CD8-positive, alpha-beta memory T cell (primary cell): ENCODE measurements around the gene DUSP5. TPM values are rescaled to one million over a fixed set of nuclear protein-coding genes. Genes with fewer than 3 reads are reported as not detected.

Experiments
- CTCF ChIA-PET: fragments of 350-600 bp; sonication (Branson Sonifier 250); formaldehyde crosslinking; loops from one replicate; lab custom pipeline; 2021; ENCODE audit warnings: antibody characterized with exemption; lab: Charles Lee
- POLR2A ChIA-PET: fragments of 350-600 bp; sonication (Branson Sonifier 250); formaldehyde crosslinking; loops from one replicate; lab custom pipeline; 2021; ENCODE audit warnings: antibody characterized with exemption; lab: Charles Lee
- DNase-seq, 5 donors: peaks; one replicate each; pipeline versions ENCODE4 v3.0.0 to v3.0.0-alpha.2; 2020 to 2022; ENCODE audit warnings: mixed read lengths in 1 of 5
- H3K27ac ChIP-seq: one replicate; pipeline ENCODE4 v1.7.0; 2013; ENCODE audit warnings: low read depth, mild to moderate bottlenecking, low read length, moderate library complexity
- H3K27me3 ChIP-seq: 2 replicates; pipeline ENCODE4 v1.7.0; 2013; ENCODE audit warnings: low read length, mild to moderate bottlenecking; ENCODE audit not compliant: insufficient read depth, poor library complexity, severe bottlenecking
- H3K36me3 ChIP-seq: 2 replicates; pipeline ENCODE4 v1.7.0; 2013; ENCODE audit warnings: mild to moderate bottlenecking, low read length, moderate library complexity; ENCODE audit not compliant: insufficient read depth
- H3K4me1 ChIP-seq: 2 replicates; pipeline ENCODE4 v1.7.0; 2013; ENCODE audit warnings: mild to moderate bottlenecking, low read length, moderate library complexity; ENCODE audit not compliant: insufficient read depth
- H3K4me3 ChIP-seq: 2 replicates; pipeline ENCODE4 v1.7.0; 2013; ENCODE audit warnings: mild to moderate bottlenecking, low read length
- H3K9me3 ChIP-seq: 2 replicates; pipeline ENCODE4 v1.7.0; 2013; ENCODE audit warnings: mild to moderate bottlenecking, low read length
- H3K27ac Mint-ChIP-seq, 8 donors: one replicate each; pipeline ENCODE4 v1.8.0; 2020 to 2021; ENCODE audit warnings: mixed read lengths in 8 of 8, mild to moderate bottlenecking in 6 of 8, inconsistent platforms in 3 of 8, moderate library complexity in 3 of 8
- H3K27me3 Mint-ChIP-seq, 2 donors: one replicate each; pipeline ENCODE4 v1.8.0; 2020 to 2021; ENCODE audit warnings: mixed read lengths in 2 of 2, mild to moderate bottlenecking in 1 of 2, moderate library complexity in 1 of 2
- H3K36me3 Mint-ChIP-seq, 3 donors: one replicate each; pipeline ENCODE4 v1.8.0; 2020 to 2021; ENCODE audit warnings: mixed read lengths in 3 of 3, inconsistent platforms in 1 of 3, mild to moderate bottlenecking in 1 of 3
- H3K4me1 Mint-ChIP-seq, 3 donors: one replicate each; pipeline ENCODE4 v1.8.0; 2020 to 2021; ENCODE audit warnings: mixed read lengths in 3 of 3, inconsistent platforms in 1 of 3, mild to moderate bottlenecking in 1 of 3
- H3K4me3 Mint-ChIP-seq, 7 donors: one replicate each; pipeline ENCODE4 v1.8.0; 2020 to 2021; ENCODE audit warnings: mixed read lengths in 7 of 7, mild to moderate bottlenecking in 6 of 7, moderate library complexity in 4 of 7, inconsistent platforms in 2 of 7
- H3K9me3 Mint-ChIP-seq, 5 donors: one replicate each; pipeline ENCODE4 v1.8.0; 2020 to 2022; ENCODE audit warnings: mixed read lengths in 5 of 5, mild to moderate bottlenecking in 3 of 5, moderate library complexity in 2 of 5, inconsistent platforms in 1 of 5
- polyA plus RNA-seq: library from polyadenylated mRNA; unstranded; fragments of 300-500 nt; fragmentation: Illumina TruSeq; gene quantifications from one replicate; pipeline ENCODE4 v1.2.3, GENCODE V29; 2021
- total RNA-seq, 2 experiments: library from RNA; stranded (reverse); gene quantifications; one replicate each; pipeline ENCODE4 v1.2.3, GENCODE V29; 2021

DUSP5 gene
- total and polyA plus RNA-seq, 3 experiments from 2014 or later: 3.0 to 69.8 (median 68.5) TPM

- Histone ChIP-seq H3K9me3 (no peaks in the 10 kb centered on the region), H3K36me3 (no peaks in the 10 kb centered on the region), H3K27ac (no peak overlapping the region), H3K4me1 (no peaks in the 10 kb centered on the region), H3K4me3 (no peak overlapping the region), H3K27me3 (no peaks in the 10 kb centered on the region)
- H3K4me3 Mint-ChIP-seq: no peak overlapping the region
- POLR2A ChIA-PET: no interaction called here
- no peak for DNase-seq
- H3K27me3 Mint-ChIP-seq: peaks cover 3 to 36% of the 10 kb centered on the region in 2 donors
- H3K27ac Mint-ChIP-seq: no peak overlapping the region
- peaks cover 3 to 8% (median 4%) of the 10 kb centered on the region in 3 donors for H3K4me1 Mint-ChIP-seq
- H3K9me3 Mint-ChIP-seq: no peaks in the 10 kb centered on the region
- H3K36me3 Mint-ChIP-seq: no peaks in the 10 kb centered on the region
- CTCF ChIA-PET: interaction anchor here (0.5 to 3.3 kb wide), 5 partner anchors 35 to 410 kb away, joined by 3 to 21 read pairs (median 3); no protein-coding TSS in a partner anchor
These were observed 50.3 kb downstream of the DUSP5 start for GRCh38 chr10:110548002-110548401.

DNA sequence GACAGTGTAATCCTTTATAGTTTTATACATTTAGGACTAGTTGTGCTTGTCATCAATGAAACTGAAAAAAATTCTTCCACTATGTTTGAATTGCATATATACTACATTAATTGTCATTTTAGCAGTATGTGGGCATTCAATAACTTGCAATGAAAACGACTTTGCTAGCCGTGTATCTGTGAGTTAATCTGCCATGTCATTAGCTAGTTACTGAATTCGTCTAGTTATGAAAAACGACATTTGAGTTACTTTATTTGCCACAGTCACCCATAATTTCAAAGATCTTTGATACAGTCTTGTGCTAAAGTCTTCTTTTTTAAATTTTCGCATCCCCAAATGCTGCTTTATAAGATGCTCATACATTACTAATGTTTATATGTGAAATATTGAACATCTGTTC is 51.5 kb downstream of the DUSP5 start:
- Histone ChIP-seq H3K4me3 (no peak overlapping the region), H3K36me3 (no peaks in the 10 kb centered on the region), H3K4me1 (no peaks in the 10 kb centered on the region), H3K27ac (no peak overlapping the region), H3K27me3 (no peaks in the 10 kb centered on the region), H3K9me3 (no peaks in the 10 kb centered on the region)
- Mint-ChIP-seq H3K27ac (no peak overlapping the region), H3K9me3 (no peaks in the 10 kb centered on the region), H3K4me1 (peaks cover 3 to 8% (median 4%) of the 10 kb centered on the region in 3 donors), H3K27me3 (peaks cover 3 to 36% of the 10 kb centered on the region in 2 donors), H3K4me3 (no peak overlapping the region), H3K36me3 (no peaks in the 10 kb centered on the region)
- DNase-seq: no peak
- POLR2A ChIA-PET: no interaction called here
- CTCF ChIA-PET: interaction anchor here (0.8 to 4.0 kb wide), 4 partner anchors 16 to 243 kb away, joined by 3 to 28 read pairs (median 12); partner anchors contain the start of gene SMNDC1

DNA sequence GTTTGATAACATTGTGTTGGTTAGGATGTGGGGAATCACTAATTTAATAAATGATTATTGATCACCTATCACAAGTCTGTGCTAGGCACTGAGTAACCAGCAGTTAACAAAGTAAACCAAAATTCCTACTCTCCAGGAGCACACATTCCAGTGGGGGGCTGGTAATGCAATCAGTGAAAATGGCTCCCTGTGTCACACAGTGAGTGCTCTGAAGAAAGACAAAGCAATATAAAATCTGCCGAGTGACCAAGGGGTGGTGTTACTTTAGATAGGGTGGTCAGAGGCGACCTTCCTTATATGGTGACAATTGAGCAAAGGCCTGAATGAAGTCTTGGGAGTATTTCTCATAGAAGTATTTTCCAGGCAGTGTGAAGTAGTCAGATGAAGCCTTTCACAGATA is 56.2 kb downstream of the DUSP5 start:
- Mint-ChIP-seq H3K9me3 (no peaks in the 10 kb centered on the region), H3K27me3 (peaks cover 7 to 27% of the 10 kb centered on the region in 2 donors), H3K27ac (no peak overlapping the region), H3K4me3 (no peak overlapping the region), H3K36me3 (no peaks in the 10 kb centered on the region), H3K4me1 (peaks cover 3 to 9% (median 4%) of the 10 kb centered on the region in 3 donors)
- ChIA-PET CTCF (interaction anchor here (1.3 kb wide), 1 partner anchor 8 kb away, joined by 4 read pairs; no protein-coding TSS in a partner anchor), POLR2A (no interaction called here)
- no peak overlapping the region for H3K4me3 ChIP-seq
- no peaks in the 10 kb centered on the region for H3K27me3 ChIP-seq
- no peak for DNase-seq
- H3K27ac ChIP-seq: no peak overlapping the region
- H3K36me3 ChIP-seq: no peaks in the 10 kb centered on the region
- no peaks in the 10 kb centered on the region for H3K4me1 ChIP-seq
- no peaks in the 10 kb centered on the region for H3K9me3 ChIP-seq

DNA sequence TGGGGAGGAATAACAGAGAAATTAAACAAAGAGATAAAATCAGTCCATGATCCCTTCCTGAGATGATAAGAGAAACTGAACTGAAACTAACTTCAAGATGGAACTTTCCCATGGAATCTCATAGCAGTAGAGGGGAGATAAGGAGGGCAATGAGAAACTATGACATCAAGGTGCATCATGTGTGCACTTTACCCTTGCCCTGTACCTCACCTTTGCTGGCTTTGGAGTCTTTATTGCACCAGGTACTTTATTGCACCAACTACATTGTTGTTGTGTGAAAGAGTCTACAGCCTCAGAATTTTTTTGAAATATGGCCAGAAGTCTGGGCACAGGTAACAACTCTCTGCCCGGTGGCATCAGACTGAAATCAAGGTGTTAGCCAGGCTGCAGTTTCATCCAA is 58.6 kb downstream of the DUSP5 start:
- Histone ChIP-seq H3K9me3 (no peaks in the 10 kb centered on the region), H3K4me1 (no peaks in the 10 kb centered on the region), H3K27me3 (no peaks in the 10 kb centered on the region), H3K27ac (no peak overlapping the region), H3K4me3 (no peak overlapping the region), H3K36me3 (no peaks in the 10 kb centered on the region)
- Mint-ChIP-seq H3K36me3 (no peaks in the 10 kb centered on the region), H3K27me3 (peaks cover 6 to 21% of the 10 kb centered on the region in 2 donors), H3K4me1 (peaks cover 3 to 9% (median 4%) of the 10 kb centered on the region in 3 donors), H3K27ac (no peak overlapping the region), H3K9me3 (no peaks in the 10 kb centered on the region), H3K4me3 (no peak overlapping the region)
- CTCF ChIA-PET: no interaction called here
- POLR2A ChIA-PET: no interaction called here
- DNase-seq: no peak

- peak; percentile 42 to 71 (median 53) for DNase-seq
- Histone ChIP-seq H3K27me3 (no peaks in the 10 kb centered on the region), H3K4me3 (no peak overlapping the region), H3K4me1 (no peaks in the 10 kb centered on the region), H3K27ac (no peak overlapping the region), H3K9me3 (no peaks in the 10 kb centered on the region), H3K36me3 (no peaks in the 10 kb centered on the region)
- no peaks in the 10 kb centered on the region for H3K9me3 Mint-ChIP-seq
- H3K27me3 Mint-ChIP-seq: peaks cover 7 to 17% of the 10 kb centered on the region in 2 donors
- peaks cover 3 to 9% (median 4%) of the 10 kb centered on the region in 3 donors for H3K4me1 Mint-ChIP-seq
- CTCF ChIA-PET: interaction anchor here (0.7 to 1.4 kb wide), 4 partner anchors 18 to 1612 kb away, joined by 3 to 8 read pairs (median 3); no protein-coding TSS in a partner anchor
- POLR2A ChIA-PET: interaction anchor here (0.7 kb wide), 1 partner anchor 75 kb away, joined by 3 read pairs; no protein-coding TSS in a partner anchor
- peak overlapping the region in 4 of 8 donors; percentile 28 to 82 (median 56) for H3K27ac Mint-ChIP-seq
- H3K4me3 Mint-ChIP-seq: no peak overlapping the region
- no peaks in the 10 kb centered on the region for H3K36me3 Mint-ChIP-seq
These were observed 59.4 kb downstream of the DUSP5 start for GRCh38 chr10:110556969-110557601.

- H3K9me3 ChIP-seq: no peaks in the 10 kb centered on the region
These were observed 60.3 kb downstream of the DUSP5 start for GRCh38 chr10:110558041-110558440.

GRCh38 chr10:110560012-110560411 is 62.3 kb downstream of the DUSP5 start:
- CTCF ChIA-PET: interaction anchor here (0.6 to 2.2 kb wide), 3 partner anchors 11 to 335 kb away, joined by 3 to 5 read pairs (median 4); no protein-coding TSS in a partner anchor
- POLR2A ChIA-PET: no interaction called here
- H3K4me3 Mint-ChIP-seq: no peak overlapping the region

More at GRCh38 chr10:110558041-110558440, 60.3 kb downstream of the DUSP5 start:
- H3K36me3 Mint-ChIP-seq: no peaks in the 10 kb centered on the region
- no peaks in the 10 kb centered on the region for H3K9me3 Mint-ChIP-seq
- no peaks in the 10 kb centered on the region for H3K4me1 ChIP-seq
- no peak overlapping the region for H3K27ac Mint-ChIP-seq
- ChIA-PET POLR2A (interaction anchor here (0.7 kb wide), 3 partner anchors 76 to 130 kb away, joined by 3 to 5 read pairs (median 4); no protein-coding TSS in a partner anchor), CTCF (interaction anchor here (0.7 to 2.2 kb wide), 5 partner anchors 13 to 1611 kb away, joined by 3 to 8 read pairs (median 3); no protein-coding TSS in a partner anchor)
- no peak for DNase-seq
- H3K4me3 ChIP-seq: no peak overlapping the region
- H3K27ac ChIP-seq: no peak overlapping the region
- H3K27me3 Mint-ChIP-seq: peaks cover 7 to 18% of the 10 kb centered on the region in 2 donors
- H3K36me3 ChIP-seq: no peaks in the 10 kb centered on the region
- no peaks in the 10 kb centered on the region for H3K27me3 ChIP-seq
- no peak overlapping the region for H3K4me3 Mint-ChIP-seq
- peaks cover 3 to 9% (median 4%) of the 10 kb centered on the region in 3 donors for H3K4me1 Mint-ChIP-seq

More at GRCh38 chr10:110560012-110560411, 62.3 kb downstream of the DUSP5 start:
- Histone ChIP-seq H3K27me3 (peaks cover 9% of the 10 kb centered on the region), H3K27ac (no peak overlapping the region), H3K9me3 (no peaks in the 10 kb centered on the region), H3K4me3 (no peak overlapping the region), H3K4me1 (no peaks in the 10 kb centered on the region), H3K36me3 (no peaks in the 10 kb centered on the region)
- Mint-ChIP-seq H3K36me3 (no peaks in the 10 kb centered on the region), H3K4me1 (peaks cover 3 to 9% (median 4%) of the 10 kb centered on the region in 3 donors), H3K9me3 (no peaks in the 10 kb centered on the region), H3K27me3 (peaks cover 12 to 37% of the 10 kb centered on the region in 2 donors), H3K27ac (no peak overlapping the region)
- no peak for DNase-seq
